ENCODE data around the gene USP48.

- TF ChIP-seq GATA3 (IDR thresholded peaks at IDR 0.05; ENCODE audit: low read depth, low read length) (no peak), GATA2 (IDR thresholded peaks at IDR 0.05; ENCODE audit: low read depth, low read length) (no peak)
These were observed 139.3 kb downstream of the USP48 start for GRCh38 chr1:21643624-21644023.

Measured in SH-SY5Y (cell line).